Measurements from ENCODE around the gene MED27.
"Not testable (repeated sequence)": the region's sequence is repeated elsewhere in the genome, so short reads cannot be mapped to it uniquely, and the experiment has no call there.

GRCh38 chr9:131921635-131922034 is 158.0 kb downstream of the MED27 start:
- TF ChIP-seq CTCF (IDR thresholded peaks at IDR 0.05; ENCODE audit: insufficient read depth, low read length); POLR2AphosphoS5 (IDR thresholded peaks at IDR 0.05; ENCODE audit: low read depth); REST (IDR thresholded peaks at IDR 0.05; ENCODE audit: insufficient replicate concordance, low read depth): not testable (repeated sequence)

Data from HL-60 (cell line).